ENCODE data around the gene GEMIN7.

GEMIN7 gene

DNA sequence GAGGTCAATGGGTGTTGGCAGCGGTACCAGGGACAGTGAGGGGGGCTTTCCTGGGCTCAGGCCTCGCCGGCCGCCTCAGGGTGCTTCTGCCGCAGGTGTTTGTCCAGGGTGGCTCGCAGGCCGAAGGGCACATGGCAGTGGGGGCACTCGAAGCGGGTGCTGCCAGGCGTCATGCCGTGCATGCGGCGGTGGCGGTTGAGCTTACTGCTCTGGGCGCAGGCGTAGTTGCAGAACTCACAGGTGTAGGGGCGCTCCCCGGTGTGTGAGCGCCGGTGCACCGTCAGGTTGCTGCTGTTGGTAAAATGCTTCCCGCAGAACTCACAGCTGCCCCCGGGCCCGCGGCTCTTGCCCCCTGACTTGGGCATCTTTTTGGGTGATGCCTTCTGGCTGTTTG, 7.5 kb upstream of the GEMIN7 start:
- H3K27ac ChIP-seq (replicated peaks), result no peak overlapping the region
- no peaks in the 10 kb centered on the region for H3K27me3 ChIP-seq (ENCODE audit: insufficient read depth, poor library complexity, severe bottlenecking)
- no peak overlapping the region for H3K4me3 ChIP-seq (replicated peaks; ENCODE audit: insufficient read depth, low read length)
- no peak for DNase-seq (ENCODE audit: low read depth in 1 of 2, low spot score in 1 of 2)
- no peak for TF ChIP-seq REST (IDR thresholded peaks at IDR 0.05; ENCODE audit: insufficient replicate concordance, low read depth)
- no peak for TF ChIP-seq POLR2AphosphoS5 (IDR thresholded peaks at IDR 0.05; ENCODE audit: low read depth)
- TF ChIP-seq SPI1 (IDR thresholded peaks at IDR 0.05; ENCODE audit: borderline replicate concordance, low read depth), result no peak
- no peak for TF ChIP-seq CTCF (IDR thresholded peaks at IDR 0.05; ENCODE audit: insufficient read depth, low read length)
- no peak for TF ChIP-seq GABPA (IDR thresholded peaks at IDR 0.05; ENCODE audit: low read depth)

GRCh38 chr19:45071969-45072790, 6.9 kb upstream of the GEMIN7 start:
- H3K27ac ChIP-seq (replicated peaks), result no peak overlapping the region

More at GRCh38 chr19:45071969-45072790, 6.9 kb upstream of the GEMIN7 start:
- no peak for DNase-seq (ENCODE audit: low read depth in 1 of 2, low spot score in 1 of 2)
- TF ChIP-seq POLR2AphosphoS5 (IDR thresholded peaks at IDR 0.05; ENCODE audit: low read depth) (no peak), SPI1 (IDR thresholded peaks at IDR 0.05; ENCODE audit: borderline replicate concordance, low read depth) (no peak), CTCF (IDR thresholded peaks at IDR 0.05; ENCODE audit: insufficient read depth, low read length) (no peak), REST (IDR thresholded peaks at IDR 0.05; ENCODE audit: insufficient replicate concordance, low read depth) (no peak)
- Histone ChIP-seq H3K27me3 (ENCODE audit: insufficient read depth, poor library complexity, severe bottlenecking) (no peaks in the 10 kb centered on the region), H3K4me3 (replicated peaks; ENCODE audit: insufficient read depth, low read length) (no peak overlapping the region)
